NK-92 treated with Interleukin-12 subunit alpha and Interleukin-12 subunit beta, amount 100 ng/mL, for 24 hours (cell line): ENCODE measurements around the gene MGAT5B.

Experiments
- DNase-seq: peaks from one replicate; lab custom pipeline; 2025; lab: John Stamatoyannopoulos, UW

The MGAT5B gene

GRCh38 chr17:76905036-76905435 is 36.8 kb downstream of the MGAT5B start:
- no peak for DNase-seq

DNA sequence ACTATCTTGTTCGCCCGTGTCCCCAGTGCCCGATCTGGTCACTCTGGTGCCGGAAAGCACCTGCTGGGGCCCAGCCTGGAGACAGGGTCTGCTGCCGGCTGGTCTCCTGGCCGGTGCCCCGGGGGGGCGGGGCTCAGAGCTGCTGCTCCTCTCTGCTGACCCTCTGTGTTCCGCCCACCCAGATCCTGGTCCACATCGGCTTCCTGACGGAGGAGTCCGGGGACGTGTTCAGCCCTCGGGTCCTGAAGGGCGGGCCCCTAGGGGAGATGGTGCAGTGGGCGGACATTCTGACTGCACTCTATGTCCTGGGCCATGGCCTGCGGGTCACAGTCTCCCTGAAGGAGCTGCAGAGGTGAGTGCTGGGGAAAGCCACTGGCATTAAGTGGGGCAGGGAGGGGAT is 37.6 kb downstream of the MGAT5B start:
- no peak for DNase-seq

GRCh38 chr17:76906463-76906862 is 38.3 kb downstream of the MGAT5B start:
- no peak for DNase-seq

DNA sequence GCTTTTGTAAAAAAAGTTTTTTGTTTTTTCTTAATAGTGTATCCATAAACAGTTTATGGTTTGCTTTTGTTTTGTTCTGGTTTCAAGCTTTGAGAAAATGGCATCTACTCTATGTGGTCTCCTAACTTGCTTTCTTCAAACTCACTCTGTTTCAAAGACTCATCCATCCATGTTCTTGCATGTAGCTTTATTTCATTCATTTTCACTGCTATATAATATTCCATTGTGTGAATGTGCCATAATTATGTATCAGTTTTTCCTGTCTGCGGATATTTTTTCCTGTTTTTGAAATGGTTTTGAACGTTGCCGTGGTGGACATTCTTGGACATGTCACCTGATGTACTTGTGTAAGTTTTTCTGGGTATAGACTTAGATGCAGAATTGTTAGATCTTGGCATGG is 39.1 kb downstream of the MGAT5B start:
- DNase-seq = no peak

DNA sequence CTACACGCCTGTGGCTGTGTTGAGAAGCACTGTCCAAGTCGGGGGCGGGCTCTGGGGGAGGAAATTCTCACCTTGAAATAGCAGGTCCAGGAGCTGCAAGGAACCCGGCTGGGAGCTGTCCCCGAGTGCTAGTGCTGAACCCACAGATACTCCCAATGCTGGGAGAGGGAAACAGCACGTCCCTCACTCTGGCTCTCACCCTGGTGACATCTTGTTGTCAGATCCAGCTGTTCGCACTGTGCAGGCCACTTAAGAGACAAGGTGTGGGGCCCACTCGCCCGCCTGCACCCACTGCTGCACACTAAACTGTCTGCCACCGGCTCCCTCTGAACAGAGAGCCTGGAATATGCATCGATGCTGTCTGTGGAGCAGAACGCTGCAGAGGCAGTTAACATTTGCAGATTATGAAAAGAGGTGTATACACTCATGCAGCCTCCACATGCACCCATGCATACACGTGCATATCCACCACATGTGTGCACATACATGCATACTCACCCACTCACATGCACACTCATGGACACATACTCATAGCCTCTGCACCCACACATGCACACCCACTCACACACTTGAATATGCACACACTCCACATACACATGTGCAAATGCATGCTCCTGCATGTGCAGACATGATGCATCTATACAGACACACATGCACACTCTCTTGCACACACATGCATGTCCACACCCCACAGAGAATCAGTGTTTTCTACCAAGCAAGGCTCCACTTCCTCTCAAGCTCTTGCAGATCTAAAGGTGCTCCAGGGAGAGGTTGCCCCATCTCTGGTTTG is 42.0 kb downstream of the MGAT5B start:
- no peak for DNase-seq

- DNase-seq = no peak
Observed at GRCh38 chr17:76911299-76912017, 43.3 kb downstream of the MGAT5B start.

DNA sequence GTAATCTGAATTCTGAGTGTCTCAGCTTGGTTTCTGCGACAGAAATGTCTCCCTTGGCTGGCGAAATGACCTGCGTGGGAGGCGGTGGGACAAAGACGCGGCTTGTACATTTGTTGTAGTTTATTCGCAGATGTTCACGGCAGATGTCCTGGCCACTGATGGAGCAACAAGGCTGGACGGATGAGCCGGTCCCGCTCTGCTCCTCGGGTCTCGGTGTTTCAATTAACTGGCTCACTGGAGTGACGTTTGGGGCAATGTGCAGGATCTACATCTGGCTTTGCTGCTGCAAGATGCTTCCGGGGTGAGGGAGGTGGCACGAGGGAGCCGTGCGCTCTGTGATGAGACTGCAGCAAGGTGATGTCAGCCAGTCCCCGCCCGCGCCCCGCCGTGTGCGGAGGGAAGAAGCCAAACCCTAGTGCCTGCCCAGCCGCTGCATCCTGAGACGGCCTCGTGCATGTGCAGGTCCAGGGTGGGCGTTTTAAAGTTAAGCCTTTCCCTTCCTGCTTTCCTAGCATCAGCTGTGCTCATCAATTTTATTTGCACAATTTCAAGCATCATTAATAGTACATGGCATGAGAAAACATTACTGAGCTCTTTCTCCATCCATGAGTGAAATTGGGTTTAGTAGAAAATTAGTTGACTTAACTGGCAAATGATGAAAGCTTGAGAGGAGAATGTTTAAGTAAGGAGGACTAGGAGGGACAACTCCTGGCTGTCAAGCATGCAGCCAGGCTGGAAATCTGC is 44.4 kb downstream of the MGAT5B start:
- DNase-seq = no peak

GRCh38 chr17:76914937-76915336 is 46.7 kb downstream of the MGAT5B start:
- no peak for DNase-seq

GRCh38 chr17:76915840-76916510 is 47.8 kb downstream of the MGAT5B start:
- DNase-seq = no peak

- no peak for DNase-seq
Observed at GRCh38 chr17:76917829-76918228, 49.6 kb downstream of the MGAT5B start.

- no peak for DNase-seq
Observed at GRCh38 chr17:76918811-76919210, 50.6 kb downstream of the MGAT5B start.

DNA sequence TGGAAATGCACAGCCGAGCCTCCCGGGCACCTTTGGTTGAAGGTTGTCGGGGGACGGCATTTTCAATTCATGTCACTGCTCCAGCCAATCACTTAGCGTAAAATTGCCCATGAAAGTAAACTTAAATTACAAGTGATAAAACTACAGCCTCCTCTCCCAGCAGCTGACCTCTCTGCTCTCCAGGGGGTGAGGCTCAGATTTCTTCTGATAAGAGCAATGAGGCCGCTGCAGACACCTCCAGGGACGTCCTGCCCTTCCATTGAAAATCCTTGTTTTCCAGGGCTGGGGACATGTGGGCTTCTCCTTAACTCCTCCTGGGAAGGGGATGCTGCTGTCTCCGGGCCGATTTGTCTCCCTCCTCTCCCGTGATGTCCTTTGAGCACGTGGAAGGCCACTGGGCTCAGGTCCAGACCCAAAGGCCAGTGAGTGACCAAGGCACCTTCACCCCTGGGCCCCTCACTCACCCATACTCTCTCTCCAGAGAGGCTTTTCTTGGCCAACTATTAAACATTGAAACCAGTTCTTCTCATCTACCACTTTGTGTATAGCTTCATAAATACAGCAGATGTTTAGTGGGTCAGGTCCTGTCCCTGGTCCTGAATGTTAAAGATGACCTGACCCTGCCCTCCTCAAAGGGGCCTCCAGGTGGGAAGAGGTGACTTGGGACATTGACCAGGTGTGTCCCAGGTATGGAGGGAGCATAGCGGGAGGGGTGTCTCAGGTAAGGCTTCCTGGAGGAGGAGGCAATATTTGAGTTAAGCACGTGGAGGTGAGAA is 52.3 kb downstream of the MGAT5B start:
- DNase-seq = no peak

- DNase-seq = no peak
Observed at GRCh38 chr17:76921340-76922036, 53.3 kb downstream of the MGAT5B start.

- no peak for DNase-seq
Observed at GRCh38 chr17:76922084-76922483, 53.9 kb downstream of the MGAT5B start.

DNA sequence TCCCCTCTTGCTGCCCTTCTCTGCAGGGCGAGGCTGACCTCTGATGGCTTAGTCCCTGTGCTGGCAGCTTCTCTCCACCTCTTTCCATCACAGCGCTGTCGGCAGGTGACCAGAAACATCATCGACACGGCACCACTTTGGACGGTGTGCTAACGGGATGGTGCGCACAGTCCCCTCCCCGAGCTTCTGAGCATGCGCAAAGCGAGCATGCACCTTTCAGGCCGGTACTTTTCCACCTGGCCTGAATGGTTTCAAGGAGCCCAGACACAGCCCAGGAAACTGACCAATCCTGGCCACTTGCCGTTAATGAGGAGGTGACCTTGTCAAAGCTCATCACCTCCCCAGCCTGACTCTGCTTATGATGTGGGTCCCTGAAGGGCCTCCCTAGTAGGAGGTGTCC is 54.8 kb downstream of the MGAT5B start:
- no peak for DNase-seq

GRCh38 chr17:76923491-76923890 is 55.3 kb downstream of the MGAT5B start:
- DNase-seq = no peak

GRCh38 chr17:76924345-76925342 is 56.4 kb downstream of the MGAT5B start:
- DNase-seq = no peak

GRCh38 chr17:76925441-76925891 is 57.3 kb downstream of the MGAT5B start:
- no peak for DNase-seq

GRCh38 chr17:76926237-76926866 is 58.1 kb downstream of the MGAT5B start:
- DNase-seq = no peak
